Measurements from ENCODE around the gene SLC19A1.

- TF ChIP-seq POLR2AphosphoS5 (IDR thresholded peaks at IDR 0.05; ENCODE audit: borderline replicate concordance, low read depth, low read length) (no peak), EZH2 (IDR thresholded peaks at IDR 0.05) (no peak), FOXP2 (optimal IDR thresholded peaks at IDR 0.05; ENCODE audit: control extremely low read depth, extremely low read length, insufficient read depth) (no peak)
Observed at GRCh38 chr21:45582128-45582527, 39.9 kb upstream of the SLC19A1 start.

Data from SK-N-MC (cell line).